ENCODE results near the gene EDEM2. TPM values are rescaled to one million over a fixed set of nuclear protein-coding genes. Genes with fewer than 3 reads are reported as not detected.

The EDEM2 gene
- total and polyA plus RNA-seq, 2 of the 13 experiments (the other 11 are each of a cell fraction or from before 2014, with no cell fraction given): 33.1 to 46.9 TPM

DNA sequence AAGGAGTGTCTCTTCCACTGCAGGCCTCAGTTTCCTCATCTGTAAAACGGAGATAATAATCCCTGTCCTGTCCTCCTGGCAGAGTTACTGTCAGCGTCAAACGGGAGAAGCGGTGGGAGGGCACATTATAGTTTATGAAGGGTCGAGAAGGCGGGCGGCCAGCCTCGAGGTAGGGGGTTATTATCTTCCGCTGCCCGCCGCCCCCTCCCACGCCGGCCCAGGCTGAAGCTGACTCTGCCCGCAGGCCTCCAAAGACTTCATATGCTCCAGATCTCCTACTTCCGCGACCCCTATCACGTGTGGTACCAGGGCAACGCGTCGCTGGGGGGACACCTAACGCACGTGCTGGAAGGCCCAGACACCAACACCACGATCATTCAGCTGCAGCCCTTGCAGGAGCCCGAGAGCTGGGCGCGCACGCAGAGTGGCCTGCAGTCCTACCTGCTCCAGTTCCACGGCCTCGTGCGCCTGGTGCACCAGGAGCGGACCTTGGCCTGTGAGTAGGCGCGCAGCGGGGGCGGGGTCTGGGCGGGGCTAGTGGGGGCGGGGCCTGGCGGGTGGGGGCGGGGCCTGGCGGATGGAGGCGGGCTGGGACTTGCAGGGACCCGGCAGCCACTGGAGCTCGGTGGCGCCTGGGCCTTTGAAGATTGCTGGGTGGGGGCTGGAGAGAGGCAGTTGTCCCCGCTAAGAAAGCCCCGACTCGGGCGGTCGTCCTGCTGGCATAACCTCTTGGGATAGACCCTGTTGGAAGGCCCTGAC lies 27.5 kb upstream of the EDEM2 start (continued):
- TF ChIP-seq ZNF724P (CRISPR knock-in tag; IDR thresholded peaks at IDR 0.05; ENCODE audit: borderline replicate concordance) (peak; percentile 84; the same call in 1 of the 2 replicates), ZNF264 (CRISPR knock-in tag; IDR thresholded peaks at IDR 0.05) (no peak), HNRNPUL1 (IDR thresholded peaks at IDR 0.05; ENCODE audit: low read depth, low read length) (no peak), ZNF263 (CRISPR knock-in tag; IDR thresholded peaks at IDR 0.05) (peak; percentile 52; the same call in 1 of the 2 replicates), CEBPG (CRISPR knock-in tag; IDR thresholded peaks at IDR 0.05) (peak; percentile 23; the same call in 1 of the 2 replicates), ZNF83 (CRISPR knock-in tag; IDR thresholded peaks at IDR 0.05; ENCODE audit: borderline replicate concordance) (peak; percentile 97), SMC3 (IDR thresholded peaks at IDR 0.05; ENCODE audit: low read length) (no peak), EZH2 (conservative IDR thresholded peaks at IDR 0.05; ENCODE audit: low read depth, low read length) (no peak), PTBP1 (IDR thresholded peaks at IDR 0.05; ENCODE audit: low read depth, low read length, poor library complexity, severe bottlenecking) (no peak), ZBTB8A (CRISPR knock-in tag; IDR thresholded peaks at IDR 0.05; ENCODE audit: borderline replicate concordance, low read depth) (0 out of 2 replicates have a peak, but pooled peaks have one; percentile 59), ZNF101 (CRISPR knock-in tag; IDR thresholded peaks at IDR 0.05; ENCODE audit: borderline replicate concordance, low read depth) (0 out of 2 replicates have a peak, but pooled peaks have one; percentile 51), SOX13 (IDR thresholded peaks at IDR 0.05) (no peak), SOX13 (CRISPR knock-in tag; conservative IDR thresholded peaks at IDR 0.05 in 1 of 2, IDR thresholded peaks at IDR 0.05 in 1 of 2) (peak; percentile 61 to 65; a peak in 2 of 4 replicates), RCOR2 (CRISPR knock-in tag; IDR thresholded peaks at IDR 0.05) (no peak), FOXA1 (IDR thresholded peaks at IDR 0.05) (no peak), FOXA1 (CRISPR knock-in tag; IDR thresholded peaks at IDR 0.05) (no peak), TBX3 (IDR thresholded peaks at IDR 0.05; ENCODE audit: borderline replicate concordance) (no peak), ZFYVE20 (CRISPR knock-in tag; IDR thresholded peaks at IDR 0.05; ENCODE audit: borderline replicate concordance, low read depth) (peak; percentile 70; the same call in 1 of the 2 replicates), PHB2 (IDR thresholded peaks at IDR 0.05; ENCODE audit: partially characterized antibody) (no peak)
- TF ChIP-seq, protein P1, sequence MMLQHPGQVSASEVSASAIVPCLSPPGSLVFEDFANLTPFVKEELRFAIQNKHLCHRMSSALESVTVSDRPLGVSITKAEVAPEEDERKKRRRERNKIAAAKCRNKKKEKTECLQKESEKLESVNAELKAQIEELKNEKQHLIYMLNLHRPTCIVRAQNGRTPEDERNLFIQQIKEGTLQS (CRISPR knock-in tag; IDR thresholded peaks at IDR 0.05): peak; percentile 37
- TF ChIP-seq, protein P2, sequence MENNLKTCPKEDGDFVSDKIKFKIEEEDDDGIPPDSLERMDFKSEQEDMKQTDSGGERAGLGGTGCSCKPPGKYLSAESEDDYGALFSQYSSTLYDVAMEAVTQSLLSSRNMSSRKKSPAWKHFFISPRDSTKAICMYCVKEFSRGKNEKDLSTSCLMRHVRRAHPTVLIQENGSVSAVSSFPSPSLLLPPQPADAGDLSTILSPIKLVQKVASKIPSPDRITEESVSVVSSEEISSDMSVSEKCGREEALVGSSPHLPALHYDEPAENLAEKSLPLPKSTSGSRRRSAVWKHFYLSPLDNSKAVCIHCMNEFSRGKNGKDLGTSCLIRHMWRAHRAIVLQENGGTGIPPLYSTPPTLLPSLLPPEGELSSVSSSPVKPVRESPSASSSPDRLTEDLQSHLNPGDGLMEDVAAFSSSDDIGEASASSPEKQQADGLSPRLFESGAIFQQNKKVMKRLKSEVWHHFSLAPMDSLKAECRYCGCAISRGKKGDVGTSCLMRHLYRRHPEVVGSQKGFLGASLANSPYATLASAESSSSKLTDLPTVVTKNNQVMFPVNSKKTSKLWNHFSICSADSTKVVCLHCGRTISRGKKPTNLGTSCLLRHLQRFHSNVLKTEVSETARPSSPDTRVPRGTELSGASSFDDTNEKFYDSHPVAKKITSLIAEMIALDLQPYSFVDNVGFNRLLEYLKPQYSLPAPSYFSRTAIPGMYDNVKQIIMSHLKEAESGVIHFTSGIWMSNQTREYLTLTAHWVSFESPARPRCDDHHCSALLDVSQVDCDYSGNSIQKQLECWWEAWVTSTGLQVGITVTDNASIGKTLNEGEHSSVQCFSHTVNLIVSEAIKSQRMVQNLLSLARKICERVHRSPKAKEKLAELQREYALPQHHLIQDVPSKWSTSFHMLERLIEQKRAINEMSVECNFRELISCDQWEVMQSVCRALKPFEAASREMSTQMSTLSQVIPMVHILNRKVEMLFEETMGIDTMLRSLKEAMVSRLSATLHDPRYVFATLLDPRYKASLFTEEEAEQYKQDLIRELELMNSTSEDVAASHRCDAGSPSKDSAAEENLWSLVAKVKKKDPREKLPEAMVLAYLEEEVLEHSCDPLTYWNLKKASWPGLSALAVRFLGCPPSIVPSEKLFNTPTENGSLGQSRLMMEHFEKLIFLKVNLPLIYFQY (CRISPR knock-in tag; IDR thresholded peaks at IDR 0.05; ENCODE audit: borderline replicate concordance): no peak
- TF ChIP-seq, protein P3, sequence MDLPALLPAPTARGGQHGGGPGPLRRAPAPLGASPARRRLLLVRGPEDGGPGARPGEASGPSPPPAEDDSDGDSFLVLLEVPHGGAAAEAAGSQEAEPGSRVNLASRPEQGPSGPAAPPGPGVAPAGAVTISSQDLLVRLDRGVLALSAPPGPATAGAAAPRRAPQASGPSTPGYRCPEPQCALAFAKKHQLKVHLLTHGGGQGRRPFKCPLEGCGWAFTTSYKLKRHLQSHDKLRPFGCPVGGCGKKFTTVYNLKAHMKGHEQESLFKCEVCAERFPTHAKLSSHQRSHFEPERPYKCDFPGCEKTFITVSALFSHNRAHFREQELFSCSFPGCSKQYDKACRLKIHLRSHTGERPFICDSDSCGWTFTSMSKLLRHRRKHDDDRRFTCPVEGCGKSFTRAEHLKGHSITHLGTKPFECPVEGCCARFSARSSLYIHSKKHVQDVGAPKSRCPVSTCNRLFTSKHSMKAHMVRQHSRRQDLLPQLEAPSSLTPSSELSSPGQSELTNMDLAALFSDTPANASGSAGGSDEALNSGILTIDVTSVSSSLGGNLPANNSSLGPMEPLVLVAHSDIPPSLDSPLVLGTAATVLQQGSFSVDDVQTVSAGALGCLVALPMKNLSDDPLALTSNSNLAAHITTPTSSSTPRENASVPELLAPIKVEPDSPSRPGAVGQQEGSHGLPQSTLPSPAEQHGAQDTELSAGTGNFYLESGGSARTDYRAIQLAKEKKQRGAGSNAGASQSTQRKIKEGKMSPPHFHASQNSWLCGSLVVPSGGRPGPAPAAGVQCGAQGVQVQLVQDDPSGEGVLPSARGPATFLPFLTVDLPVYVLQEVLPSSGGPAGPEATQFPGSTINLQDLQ (CRISPR knock-in tag; IDR thresholded peaks at IDR 0.05): no peak
- TF ChIP-seq, protein P4, sequence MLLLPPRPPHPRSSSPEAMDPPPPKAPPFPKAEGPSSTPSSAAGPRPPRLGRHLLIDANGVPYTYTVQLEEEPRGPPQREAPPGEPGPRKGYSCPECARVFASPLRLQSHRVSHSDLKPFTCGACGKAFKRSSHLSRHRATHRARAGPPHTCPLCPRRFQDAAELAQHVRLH (CRISPR knock-in tag; IDR thresholded peaks at IDR 0.05; ENCODE audit: borderline replicate concordance, low read depth): peak; percentile 94; the same call in 1 of the 2 replicates

Data from HepG2 (cell line).